Stimulated activated CD4-positive, alpha-beta T cell treated with anti-CD3 and anti-CD28 coated beads, Interleukin-12 subunit alpha, Interleukin-12 subunit beta, amount 100 ng/mL, for 4 hours (primary cell): ENCODE measurements around the gene ORC4.

Experiments
- DNase-seq: peaks from one replicate; pipeline ENCODE4 v3.0.0-alpha.2; 2020

ORC4 gene

GRCh38 chr2:147925886-147926285 lies 94.7 kb downstream of the ORC4 start:
- DNase-seq, result no peak

GRCh38 chr2:147924647-147925046 lies 95.9 kb downstream of the ORC4 start:
- DNase-seq, result no peak

GRCh38 chr2:147923846-147924245 lies 96.7 kb downstream of the ORC4 start:
- no peak for DNase-seq

GRCh38 chr2:147917161-147917560 lies 103.4 kb downstream of the ORC4 start:
- DNase-seq, result no peak

GRCh38 chr2:147916723-147917122 lies 103.8 kb downstream of the ORC4 start:
- no peak for DNase-seq

- no peak for DNase-seq
These were observed 104.5 kb downstream of the ORC4 start for GRCh38 chr2:147916067-147916466.

- no peak for DNase-seq
These were observed 106.6 kb downstream of the ORC4 start for GRCh38 chr2:147913701-147914480.

- DNase-seq, result no peak
These were observed 109.5 kb downstream of the ORC4 start for GRCh38 chr2:147910990-147911473.

- no peak for DNase-seq
These were observed 111.4 kb downstream of the ORC4 start for GRCh38 chr2:147909178-147909577.

GRCh38 chr2:147904051-147904450 lies 116.5 kb downstream of the ORC4 start:
- no peak for DNase-seq

GRCh38 chr2:147888680-147889079 lies 131.9 kb downstream of the ORC4 start:
- no peak for DNase-seq

- no peak for DNase-seq
These were observed 134.4 kb downstream of the ORC4 start for GRCh38 chr2:147886136-147886535.

- DNase-seq, result no peak
These were observed 135.7 kb downstream of the ORC4 start for GRCh38 chr2:147884830-147885229.

- DNase-seq, result no peak
These were observed 137.9 kb downstream of the ORC4 start for GRCh38 chr2:147882631-147883030.
